ENCODE measurements around the gene WDR83.
"Not testable (repeated sequence)": the region's sequence is repeated elsewhere in the genome, so short reads cannot be mapped to it uniquely, and the experiment has no call there.

Gene WDR83

GRCh38 chr19:12676384-12676792 is 9.8 kb downstream of the WDR83 start:
- DNase-seq: peak; percentile 79
- in situ Hi-C loops (cut with HindIII; ENCODE audit: low pct_ligation_motif_present, low pct_unique_long_range_greater_than_20kb, low sequenced_read_pairs): no loop called here

GRCh38 chr19:12676928-12677327 is 10.3 kb downstream of the WDR83 start:
- no peak for DNase-seq
- in situ Hi-C loops (cut with HindIII; ENCODE audit: low pct_ligation_motif_present, low pct_unique_long_range_greater_than_20kb, low sequenced_read_pairs): no loop called here

GRCh38 chr19:12678039-12678438 is 11.4 kb downstream of the WDR83 start:
- DNase-seq; in situ Hi-C loops (cut with HindIII; ENCODE audit: low pct_ligation_motif_present, low pct_unique_long_range_greater_than_20kb, low sequenced_read_pairs): not testable (repeated sequence)

- in situ Hi-C loops (cut with HindIII; ENCODE audit: low pct_ligation_motif_present, low pct_unique_long_range_greater_than_20kb, low sequenced_read_pairs): no loop called here
- DNase-seq: no peak
Observed at GRCh38 chr19:12680034-12680433, 13.4 kb downstream of the WDR83 start.

GRCh38 chr19:12681074-12681987 is 14.7 kb downstream of the WDR83 start, which contains the start of gene DHPS:
DHPS (minus strand) TSS chr19:12681880; CDS start chr19:12681766, 114 bp downstream.
- in situ Hi-C loops (cut with HindIII; ENCODE audit: low pct_ligation_motif_present, low pct_unique_long_range_greater_than_20kb, low sequenced_read_pairs): no loop called here
- peak; percentile 94 for DNase-seq

GRCh38 chr19:12685831-12686230 is 19.2 kb downstream of the WDR83 start:
- DNase-seq: no peak
- in situ Hi-C loops (cut with HindIII; ENCODE audit: low pct_ligation_motif_present, low pct_unique_long_range_greater_than_20kb, low sequenced_read_pairs): no loop called here

GRCh38 chr19:12687496-12688196 is 21.0 kb downstream of the WDR83 start, which contains the start of gene GNG14:
GNG14 (plus strand) TSS chr19:12687998; CDS start chr19:12688049, 51 bp downstream.
- in situ Hi-C loops (cut with HindIII; ENCODE audit: low pct_ligation_motif_present, low pct_unique_long_range_greater_than_20kb, low sequenced_read_pairs): no loop called here
- no peak for DNase-seq

- in situ Hi-C loops (cut with HindIII; ENCODE audit: low pct_ligation_motif_present, low pct_unique_long_range_greater_than_20kb, low sequenced_read_pairs): no loop called here
- no peak for DNase-seq
Observed at GRCh38 chr19:12689012-12689411, 22.4 kb downstream of the WDR83 start.

GRCh38 chr19:12689581-12690216 is 23.1 kb downstream of the WDR83 start:
- in situ Hi-C loops (cut with HindIII; ENCODE audit: low pct_ligation_motif_present, low pct_unique_long_range_greater_than_20kb, low sequenced_read_pairs): no loop called here
- no peak for DNase-seq

GRCh38 chr19:12692960-12693359 is 26.4 kb downstream of the WDR83 start:
- in situ Hi-C loops (cut with HindIII; ENCODE audit: low pct_ligation_motif_present, low pct_unique_long_range_greater_than_20kb, low sequenced_read_pairs): no loop called here
- DNase-seq: no peak

GRCh38 chr19:12694641-12695040 is 28.0 kb downstream of the WDR83 start:
- in situ Hi-C loops (cut with HindIII; ENCODE audit: low pct_ligation_motif_present, low pct_unique_long_range_greater_than_20kb, low sequenced_read_pairs): no loop called here
- no peak for DNase-seq

- in situ Hi-C loops (cut with HindIII; ENCODE audit: low pct_ligation_motif_present, low pct_unique_long_range_greater_than_20kb, low sequenced_read_pairs): no loop called here
- DNase-seq: no peak
Observed at GRCh38 chr19:12695096-12695495, 28.5 kb downstream of the WDR83 start.

- no peak for DNase-seq
- in situ Hi-C loops (cut with HindIII; ENCODE audit: low pct_ligation_motif_present, low pct_unique_long_range_greater_than_20kb, low sequenced_read_pairs): no loop called here
Observed at GRCh38 chr19:12695514-12695913, 28.9 kb downstream of the WDR83 start.

GRCh38 chr19:12695997-12696365 is 29.4 kb downstream of the WDR83 start:
- in situ Hi-C loops (cut with HindIII; ENCODE audit: low pct_ligation_motif_present, low pct_unique_long_range_greater_than_20kb, low sequenced_read_pairs): no loop called here

GRCh38 chr19:12696366-12697335 is 30.0 kb downstream of the WDR83 start, which contains the start of gene FBXW9:
FBXW9 (minus strand) TSS chr19:12696631; CDS start chr19:12696581, 50 bp downstream.
- in situ Hi-C loops (cut with HindIII; ENCODE audit: low pct_ligation_motif_present, low pct_unique_long_range_greater_than_20kb, low sequenced_read_pairs): no loop called here
- DNase-seq: peak; percentile 92

More at GRCh38 chr19:12695997-12696365, 29.4 kb downstream of the WDR83 start:
- DNase-seq: peak; percentile 6

GRCh38 chr19:12697425-12697824 is 30.8 kb downstream of the WDR83 start:
- DNase-seq; in situ Hi-C loops (cut with HindIII; ENCODE audit: low pct_ligation_motif_present, low pct_unique_long_range_greater_than_20kb, low sequenced_read_pairs): not testable (repeated sequence)

GRCh38 chr19:12698138-12698537 is 31.5 kb downstream of the WDR83 start:
- DNase-seq: no peak
- in situ Hi-C loops (cut with HindIII; ENCODE audit: low pct_ligation_motif_present, low pct_unique_long_range_greater_than_20kb, low sequenced_read_pairs): no loop called here
